GM18907 (cell line): ENCODE results near the gene EVPL.
"Not testable (repeated sequence)": the region's sequence is repeated elsewhere in the genome, so short reads cannot be mapped to it uniquely, and the experiment has no call there.

Experiments used
- ATAC-seq: cut with Tn5 transposase; IDR thresholded peaks from one replicate; pipeline ENCODE4 v1.9.1; 2021; ENCODE audit warnings: mild to moderate bottlenecking, moderate library complexity; ENCODE audit not compliant: unreplicated experiment

Gene EVPL

DNA sequence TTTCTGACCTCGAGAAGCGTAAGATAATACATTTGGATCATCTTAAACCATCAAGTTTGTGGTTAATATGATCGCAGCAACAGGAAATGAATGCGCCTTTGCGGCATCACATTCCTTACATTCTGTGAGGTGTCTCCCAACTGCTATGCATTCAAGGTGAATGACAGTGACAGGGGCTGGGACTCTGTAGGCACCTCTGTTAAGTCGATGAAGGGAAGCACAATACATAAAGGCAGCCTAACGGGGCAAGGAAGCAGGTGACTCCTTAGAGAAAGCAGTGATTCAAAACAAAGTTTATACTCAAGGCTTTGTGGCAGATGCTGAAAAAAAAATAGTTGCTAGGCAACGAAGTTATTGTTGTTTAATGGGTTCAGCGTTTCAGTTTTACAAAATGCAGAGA, 21.6 kb upstream of the EVPL start:
- no peak for ATAC-seq

DNA sequence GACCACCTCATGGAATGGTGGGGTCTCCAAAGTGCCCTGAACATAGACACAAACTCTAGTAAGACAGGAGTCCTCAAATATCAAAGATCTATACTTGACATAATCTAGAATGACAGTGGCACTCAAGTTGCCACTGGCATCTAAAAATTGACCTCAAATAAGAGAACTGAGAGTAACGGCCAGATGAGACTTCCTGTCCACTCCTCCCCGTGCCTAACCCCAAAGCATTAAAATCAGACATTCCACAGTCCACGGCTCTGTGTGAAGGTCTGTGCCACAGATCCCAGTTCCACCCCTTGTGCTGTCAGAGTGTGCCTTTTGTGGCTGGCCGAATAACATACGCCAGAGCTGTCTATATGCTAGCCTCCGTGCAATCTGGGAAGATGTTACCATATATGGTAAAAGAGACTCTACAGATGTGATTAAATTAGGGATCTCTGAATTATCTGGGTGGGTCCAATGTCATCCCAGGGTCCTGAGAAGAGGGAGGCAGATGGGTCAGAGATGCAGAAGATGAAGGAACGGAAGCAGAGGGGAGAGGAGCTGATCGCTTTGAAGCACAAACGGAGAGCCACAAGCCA, 21.0 kb upstream of the EVPL start:
- ATAC-seq: no peak

DNA sequence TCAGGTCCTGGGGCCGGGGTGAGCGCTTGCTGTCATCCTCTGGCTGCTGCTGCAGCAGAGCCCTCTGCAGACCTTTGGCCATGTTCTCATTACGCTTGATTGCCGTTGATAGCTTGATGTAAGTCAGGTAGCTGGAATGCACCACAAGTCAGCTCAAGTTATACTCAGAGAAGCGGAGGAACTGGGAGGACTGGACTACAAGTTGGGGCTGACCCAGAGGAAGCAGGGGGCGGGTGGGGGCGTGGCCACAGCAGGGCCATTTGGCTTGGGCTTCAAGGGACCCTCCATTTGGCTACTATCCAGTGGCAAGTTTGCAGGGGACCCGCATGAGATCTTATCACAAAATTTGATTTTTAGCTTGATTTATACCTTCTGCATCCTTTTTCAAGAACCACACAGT, 19.0 kb upstream of the EVPL start:
- no peak for ATAC-seq

DNA sequence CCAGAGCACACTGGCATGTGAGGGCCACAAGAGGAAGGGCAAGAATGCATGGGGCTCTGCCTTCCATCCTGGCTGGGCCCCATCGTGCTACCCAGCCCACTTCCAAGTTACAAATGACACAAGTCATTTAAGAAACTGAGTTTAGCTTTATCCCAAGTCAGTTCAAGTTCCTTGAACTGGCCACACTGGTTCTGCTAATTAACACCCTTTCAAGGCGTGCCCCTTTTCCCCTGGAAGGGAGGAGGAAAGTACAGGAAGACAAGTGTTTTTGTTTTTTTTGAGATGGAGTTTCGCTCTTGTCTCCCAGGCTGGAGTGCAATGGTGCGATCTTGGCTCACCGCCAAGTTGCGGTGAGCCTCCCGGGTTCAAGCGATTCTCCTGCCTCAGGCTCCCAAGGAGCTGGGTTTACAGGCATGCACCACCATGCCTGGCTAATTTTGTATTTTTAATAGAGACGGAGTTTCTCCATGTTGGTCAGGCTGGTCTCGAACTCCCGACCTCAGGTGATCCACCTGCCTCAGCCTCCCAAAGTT, 17.4 kb upstream of the EVPL start:
- not testable (repeated sequence) for ATAC-seq

DNA sequence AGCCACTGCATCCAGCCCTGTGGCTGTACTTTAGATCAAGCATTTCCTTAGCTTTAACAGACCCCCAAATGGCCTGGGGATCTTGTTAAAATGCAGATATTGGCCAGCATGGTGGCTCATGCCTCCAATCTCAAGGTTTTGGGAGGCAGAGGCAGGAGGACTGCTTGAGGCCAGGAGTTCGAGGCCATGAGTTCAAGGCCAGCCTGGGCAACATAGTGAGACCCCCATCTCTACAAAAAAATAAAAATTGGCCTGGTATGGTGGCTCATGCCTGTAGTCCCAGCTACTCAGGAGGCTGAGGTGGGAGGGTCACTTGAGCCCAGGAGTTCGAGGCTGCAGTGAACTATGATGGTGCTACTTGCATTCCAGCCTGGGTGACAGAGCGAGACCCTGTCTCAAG, 15.8 kb upstream of the EVPL start:
- ATAC-seq: not testable (repeated sequence)

DNA sequence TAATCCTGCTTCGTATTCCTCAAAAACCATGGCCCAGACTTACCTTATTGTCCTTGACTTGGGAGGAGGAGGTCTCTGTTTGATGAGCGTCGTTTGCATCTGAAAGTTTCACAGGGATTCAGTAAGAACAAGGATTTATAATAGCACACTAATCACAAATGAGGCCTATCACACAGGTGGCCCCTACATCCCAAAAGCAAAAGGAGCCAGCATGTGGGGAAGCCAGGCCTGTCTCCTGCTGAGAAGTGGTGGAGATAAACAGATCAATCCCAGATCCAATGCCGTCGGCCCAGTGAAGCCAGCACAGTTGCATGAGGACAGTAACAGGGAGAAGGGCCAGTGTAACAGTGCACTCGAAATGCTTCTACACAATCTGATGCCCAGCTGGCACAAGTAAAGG, 13.3 kb upstream of the EVPL start:
- no peak for ATAC-seq

DNA sequence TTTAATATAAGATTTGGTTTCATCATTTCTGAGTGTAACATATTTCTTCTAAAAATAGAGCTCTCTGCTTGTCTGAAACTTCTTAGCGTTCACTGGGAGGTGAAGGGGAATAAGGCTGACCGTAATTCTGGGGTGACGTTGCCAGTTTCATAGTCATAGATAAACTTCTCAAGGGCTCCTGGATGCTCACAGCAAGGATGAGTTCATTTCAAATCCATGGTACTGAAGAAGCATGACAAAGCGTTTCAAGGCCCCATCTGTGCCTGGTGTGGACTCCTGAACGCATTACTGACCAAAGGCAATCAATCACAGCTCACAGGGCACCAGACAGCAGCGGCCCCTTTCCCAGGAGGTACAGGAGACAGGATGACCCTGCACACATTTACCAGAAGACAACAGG, 12.0 kb upstream of the EVPL start:
- no peak for ATAC-seq

DNA sequence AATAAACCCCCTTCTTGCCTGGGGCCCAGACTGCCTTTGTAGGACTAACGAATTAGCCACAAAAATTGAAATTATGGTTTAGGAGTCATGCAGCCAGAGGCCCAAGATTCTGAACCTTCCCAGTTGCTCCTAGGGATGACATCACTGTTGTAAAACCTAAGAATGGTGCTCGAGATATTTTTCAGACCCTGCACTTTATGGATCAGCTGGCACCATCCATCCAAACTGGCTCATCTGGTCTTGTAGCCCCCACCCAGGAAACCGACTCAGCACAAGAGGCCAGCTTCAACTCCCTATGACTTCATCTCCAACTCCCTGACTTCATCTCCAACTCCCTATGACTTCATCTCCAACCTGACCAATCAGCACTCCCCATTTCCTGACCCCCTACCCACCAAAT, 10.9 kb upstream of the EVPL start:
- no peak for ATAC-seq

DNA sequence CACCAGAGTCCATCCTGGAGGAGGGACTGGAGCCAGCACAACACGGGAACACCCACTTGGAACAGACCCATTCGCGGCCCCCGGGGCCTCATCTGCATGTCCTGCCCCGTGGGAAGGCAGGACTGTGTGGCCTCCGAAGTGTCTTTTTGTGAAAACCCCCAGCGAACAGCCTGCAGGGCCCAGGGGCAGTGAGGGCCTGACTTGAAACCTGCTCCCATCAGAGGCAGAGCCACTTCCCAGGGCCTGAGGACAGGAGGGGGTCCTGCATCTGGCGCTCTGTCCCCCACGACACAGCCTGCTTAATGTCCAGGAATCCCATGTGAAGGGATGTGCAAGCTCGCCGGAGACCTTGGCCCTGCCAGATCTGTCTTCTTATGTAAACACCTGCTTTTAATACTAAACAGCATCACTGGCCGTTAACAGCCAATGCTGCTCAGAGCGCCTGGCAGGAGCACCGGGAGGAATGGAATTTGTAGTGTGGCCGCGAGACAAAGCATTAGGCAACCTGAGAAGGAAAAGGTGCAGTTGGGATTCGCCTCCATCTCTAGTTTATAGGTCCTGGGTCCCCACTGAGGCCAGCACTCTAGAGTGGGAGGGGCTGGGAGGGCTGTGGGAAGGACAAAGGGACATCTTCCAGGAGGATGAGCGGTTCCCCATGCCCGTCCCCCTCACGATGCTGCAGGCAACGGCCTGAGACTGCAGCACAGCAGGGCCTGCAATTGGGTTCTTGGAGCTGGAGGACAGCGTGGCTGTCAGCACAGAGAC, 9.6 kb upstream of the EVPL start:
- ATAC-seq: no peak

DNA sequence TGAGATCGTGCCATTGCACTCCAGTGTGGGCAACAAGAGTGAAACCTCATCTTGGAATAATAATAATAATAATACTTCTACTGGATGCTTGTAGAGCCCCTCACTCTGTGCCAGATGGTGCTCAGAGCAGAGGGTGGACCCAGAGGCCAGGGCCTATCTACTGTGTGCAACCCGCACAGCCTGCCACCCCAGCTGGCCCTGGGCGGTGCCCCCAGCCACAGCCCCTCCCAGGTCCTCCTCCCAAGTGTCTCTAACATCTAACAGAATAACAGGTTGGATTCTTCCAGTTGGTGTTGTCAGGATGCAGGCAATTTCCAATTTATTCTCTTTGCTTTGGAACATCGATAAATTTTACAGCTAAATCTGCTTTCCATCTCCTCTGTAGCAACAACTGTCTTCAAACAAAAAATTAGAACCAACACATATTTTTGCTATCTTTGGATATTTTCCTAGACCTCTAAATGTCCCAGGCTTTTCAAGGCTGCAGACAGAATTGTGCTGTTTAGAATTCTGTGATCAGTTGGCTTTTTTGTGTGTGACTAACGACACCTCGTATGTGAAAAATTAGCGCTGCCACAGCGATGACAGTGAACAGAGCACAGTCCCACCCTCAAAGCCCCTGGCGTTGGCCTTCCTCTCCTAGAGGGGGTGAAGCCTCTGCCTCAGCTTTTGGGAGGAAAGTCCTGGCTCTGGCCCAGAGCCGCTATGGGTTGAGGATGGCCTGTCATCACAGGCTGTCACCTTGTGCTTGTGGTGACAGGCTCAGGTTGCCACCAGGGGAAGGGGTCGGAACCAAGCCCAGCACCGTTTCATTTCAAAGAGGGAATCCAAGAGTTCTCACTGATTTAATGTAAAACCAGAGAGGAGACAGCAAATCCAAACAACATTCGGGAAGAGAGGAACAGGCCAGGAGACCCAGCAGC, 7.6 kb upstream of the EVPL start:
- ATAC-seq: no peak

DNA sequence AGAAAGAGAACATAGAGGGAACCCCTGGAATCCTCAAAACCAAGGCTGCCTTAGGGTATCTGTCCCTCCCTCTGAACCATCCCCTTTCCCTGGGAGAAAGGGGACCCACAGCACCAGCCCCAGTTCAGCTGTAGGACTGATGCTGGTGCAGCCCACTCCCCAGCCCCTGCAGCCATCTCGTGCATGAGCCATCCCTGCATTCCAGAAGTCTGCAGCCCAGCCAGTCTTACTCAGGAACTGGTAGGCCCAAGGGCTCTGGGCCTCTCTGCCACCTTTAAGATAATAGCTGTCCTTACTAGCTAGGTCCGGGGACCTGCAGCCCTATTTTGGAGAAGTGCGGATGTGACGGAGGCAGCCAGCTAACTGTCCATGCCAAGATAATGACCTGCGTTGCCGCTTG, 6.0 kb upstream of the EVPL start:
- ATAC-seq: no peak

DNA sequence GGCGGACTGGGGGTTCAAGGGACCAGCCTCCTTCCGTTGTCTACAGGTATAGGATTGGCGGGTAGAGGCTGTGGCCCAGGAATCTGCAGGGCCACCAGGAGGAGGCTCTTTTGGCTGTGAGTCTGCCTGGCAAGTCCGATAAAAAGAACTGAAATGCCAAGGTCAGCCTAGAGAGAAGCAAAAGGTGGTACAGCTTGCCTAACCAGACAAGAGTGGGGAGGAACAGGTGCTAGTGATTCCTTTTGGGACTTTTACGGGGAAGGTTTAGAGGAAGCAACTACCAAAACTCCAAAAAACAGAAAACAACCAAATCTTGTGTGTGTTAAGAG, 5.6 kb upstream of the EVPL start:
- ATAC-seq: no peak

DNA sequence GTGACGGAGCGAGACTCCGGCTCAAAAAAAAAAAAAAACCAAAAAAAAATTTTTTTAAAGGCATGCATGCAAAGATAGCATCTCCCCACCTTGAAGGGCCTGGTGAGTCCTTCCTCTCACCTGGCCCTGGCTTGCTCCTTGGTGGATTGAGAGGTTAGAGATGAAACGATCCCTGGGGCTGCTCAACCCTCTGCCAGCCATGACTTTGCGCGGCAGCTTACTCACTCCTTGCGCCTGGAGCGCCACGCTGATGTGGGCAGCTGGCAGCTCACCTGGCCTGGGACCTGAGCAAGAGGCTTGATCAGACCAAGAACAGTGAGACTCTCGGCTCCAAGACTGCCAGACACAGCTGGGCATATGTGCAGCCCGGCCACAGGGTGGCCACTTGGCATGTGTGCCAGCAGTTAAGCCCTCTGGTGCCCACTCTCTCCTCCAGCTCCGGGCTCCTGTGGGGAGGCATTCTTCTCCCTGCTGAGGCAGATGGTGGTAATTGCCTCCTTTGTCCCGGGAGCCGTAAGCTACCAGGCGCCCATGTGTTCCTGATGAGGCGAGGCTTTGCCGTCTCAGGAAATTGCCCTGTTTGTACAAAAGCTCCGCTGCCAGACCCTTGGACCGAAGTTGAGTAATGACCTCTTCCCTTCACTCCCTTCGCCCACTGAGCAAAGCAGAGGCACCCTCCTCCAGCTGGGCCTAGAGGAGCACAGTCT, 5.1 kb upstream of the EVPL start:
- no peak for ATAC-seq

DNA sequence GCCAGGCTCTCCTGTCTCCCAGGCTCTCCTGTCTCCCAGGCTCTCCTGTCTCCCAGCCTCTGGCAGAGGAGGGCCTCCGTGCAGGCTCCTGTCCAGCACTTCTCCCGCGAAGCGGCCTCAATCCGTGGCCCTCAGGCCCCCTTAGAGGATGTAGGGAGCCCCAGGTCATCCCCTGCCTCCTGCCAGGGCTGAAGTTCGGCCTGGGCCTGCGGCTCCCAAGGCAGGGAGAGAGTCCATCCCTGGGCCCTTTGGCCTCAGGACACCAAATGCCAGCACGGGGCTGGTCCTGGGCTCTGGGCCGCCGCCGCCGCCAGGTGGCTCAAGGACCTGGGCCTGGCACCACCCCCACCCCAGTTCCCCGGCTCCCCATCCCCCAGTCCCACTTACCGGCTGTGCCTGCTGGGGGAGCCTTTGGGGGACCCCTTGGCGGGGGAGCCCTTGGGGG, 370 bp downstream of the EVPL start:
- no peak for ATAC-seq

DNA sequence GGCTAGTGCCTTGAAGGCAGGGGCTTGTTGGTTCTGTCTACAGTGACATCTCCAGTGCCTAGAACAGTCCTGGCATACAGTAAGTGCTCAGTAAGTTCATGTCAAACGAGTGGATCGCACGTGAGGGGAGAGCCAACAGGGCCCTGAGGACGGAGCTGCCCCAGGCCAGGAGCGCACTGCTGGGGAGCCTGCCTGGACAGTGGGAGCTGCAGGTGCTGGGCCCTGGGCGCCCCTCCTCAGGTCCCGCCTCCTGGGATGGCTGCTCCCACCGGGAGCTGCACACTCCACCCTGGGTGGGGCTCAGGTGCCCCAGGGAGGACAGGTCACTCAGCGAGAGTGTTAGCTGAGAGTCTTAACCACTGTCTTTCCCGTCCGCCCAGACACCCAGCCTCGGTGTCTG, 1.8 kb downstream of the EVPL start:
- ATAC-seq: no peak

DNA sequence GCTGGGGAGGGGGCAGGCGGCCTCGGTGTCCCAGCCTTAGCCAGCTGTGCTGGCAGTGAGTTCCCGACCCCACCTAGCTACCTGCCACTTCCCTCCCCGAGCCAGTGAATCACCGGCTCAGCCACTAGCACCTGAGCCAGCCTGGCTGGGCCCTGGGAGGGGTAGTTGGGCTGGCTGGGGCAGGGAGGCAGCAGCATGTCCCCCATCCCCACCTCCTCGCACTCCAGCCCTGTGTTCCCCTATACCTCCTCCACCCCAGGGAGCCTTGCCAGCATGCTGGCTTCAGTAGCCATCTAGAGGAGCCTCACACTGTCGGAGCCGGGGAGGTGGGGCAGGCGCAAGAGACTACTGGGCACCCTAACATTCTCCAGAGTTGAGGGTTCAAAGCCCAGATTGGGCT, 2.8 kb downstream of the EVPL start:
- ATAC-seq: no peak

DNA sequence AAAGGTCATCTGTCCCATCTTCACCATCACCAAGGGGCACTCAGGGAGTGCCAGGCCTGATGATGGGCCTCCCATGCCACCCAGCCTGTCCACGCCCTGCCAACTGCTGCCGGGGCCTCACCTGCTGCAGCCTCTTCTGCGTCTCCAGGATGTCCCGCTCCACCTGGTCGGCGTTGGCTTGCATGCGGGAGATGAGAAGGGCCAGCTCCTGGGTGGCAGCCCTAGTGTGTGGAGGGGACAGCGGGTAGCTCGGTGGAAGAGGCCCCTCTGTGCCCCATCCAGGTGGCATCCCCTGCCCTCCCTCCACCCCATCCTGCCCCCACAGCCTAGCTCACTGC, 3.2 kb downstream of the EVPL start:
- no peak for ATAC-seq

DNA sequence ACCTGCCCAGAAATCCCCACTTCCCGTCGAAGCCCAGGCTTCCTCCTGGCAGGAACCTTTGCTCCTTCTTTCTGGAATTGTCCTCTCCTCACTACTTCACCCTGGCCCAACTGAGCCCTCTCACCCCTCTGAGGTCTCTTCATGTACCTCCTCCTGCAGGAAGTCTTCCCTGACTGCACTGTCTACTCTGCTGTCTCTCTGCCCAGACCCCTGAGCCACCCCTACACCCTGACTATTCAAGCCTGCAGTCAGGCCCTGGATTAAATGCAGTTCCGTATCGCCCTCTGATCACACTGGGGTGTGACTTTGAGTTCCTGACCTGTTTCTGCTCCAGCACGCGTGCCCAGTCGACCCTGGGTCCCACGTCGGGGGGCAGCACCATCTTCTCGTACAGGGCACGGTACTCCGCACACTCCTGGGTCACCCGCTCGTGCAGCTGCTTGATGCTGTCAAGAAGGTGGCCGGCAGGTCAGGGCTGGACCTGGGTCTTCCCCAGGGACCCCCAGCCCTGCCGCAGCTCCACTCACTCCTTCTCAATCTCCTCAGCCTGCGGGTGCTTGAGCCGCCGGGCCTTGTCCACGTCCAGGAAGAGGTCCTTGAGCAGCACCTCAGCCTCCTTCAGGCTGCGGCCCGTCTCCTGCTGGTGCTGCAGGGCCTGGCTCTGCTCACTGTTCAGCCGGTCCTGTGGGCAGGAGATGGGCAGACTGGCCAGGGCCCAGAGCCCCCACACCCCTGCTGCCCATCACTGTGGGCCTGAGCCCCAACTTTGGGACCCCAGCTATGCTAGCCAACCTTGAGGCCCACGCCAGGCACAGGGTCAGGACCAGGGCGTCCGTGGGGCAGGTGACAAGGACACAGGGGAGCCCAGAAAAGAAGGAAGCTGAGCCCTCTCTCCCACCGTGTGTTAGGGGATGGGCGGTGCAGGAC, 3.9 kb downstream of the EVPL start:
- ATAC-seq: no peak

DNA sequence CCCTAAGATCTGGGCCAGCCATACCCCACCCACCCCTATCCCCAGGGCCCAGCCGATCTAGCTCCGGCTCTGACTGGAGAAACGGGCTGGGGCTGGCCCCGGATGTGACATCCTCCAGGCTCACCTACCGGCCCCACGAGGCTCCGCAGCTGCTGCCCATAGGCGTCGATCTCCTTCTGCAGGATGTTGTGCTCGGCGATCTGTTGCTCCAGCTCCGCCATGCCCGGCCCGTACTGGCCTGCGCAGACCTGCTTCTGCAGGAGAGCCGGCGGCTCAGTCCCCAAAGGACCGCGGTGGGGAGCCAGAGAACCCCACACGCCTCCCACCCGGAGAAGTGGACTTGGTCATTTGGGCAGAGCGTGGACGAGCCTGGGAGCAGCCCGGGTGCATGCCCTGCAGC, 4.8 kb downstream of the EVPL start:
- no peak for ATAC-seq

DNA sequence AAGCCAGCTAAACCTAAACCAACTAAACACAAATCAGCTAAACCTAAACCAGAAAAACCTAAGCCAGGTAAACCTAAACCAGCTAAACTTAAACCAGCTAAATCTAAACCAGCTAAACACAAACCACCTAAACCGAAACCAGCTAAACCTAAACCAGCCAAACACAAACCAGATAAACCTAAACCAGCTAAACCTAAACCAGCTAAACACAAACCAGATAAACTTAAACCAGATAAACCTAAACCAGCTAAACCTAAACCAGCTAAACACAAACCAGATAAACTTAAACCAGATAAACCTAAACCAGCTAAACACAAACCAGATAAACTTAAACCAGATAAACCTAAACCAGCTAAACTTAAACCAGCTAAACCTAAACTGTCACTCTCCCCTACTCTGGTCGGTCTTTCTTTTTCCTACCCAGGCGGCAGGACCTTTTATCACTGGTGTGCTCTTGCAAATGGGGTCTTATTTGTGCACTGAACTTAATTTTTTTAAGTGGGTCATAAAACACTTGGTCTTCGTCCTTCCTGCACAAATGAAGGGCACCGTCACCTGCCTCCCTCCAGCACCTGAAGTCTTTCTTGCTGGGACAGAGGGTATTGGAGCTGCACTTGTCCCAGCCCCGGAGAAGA, 7.2 kb downstream of the EVPL start:
- no peak for ATAC-seq
